C4-2B (cell line): ENCODE measurements around the gene RGS9BP.
"Not testable (repeated sequence)": the region's sequence is repeated elsewhere in the genome, so short reads cannot be mapped to it uniquely, and the experiment has no call there.

Experiments
- H3K27ac ChIP-seq: fragments of 450-650 bp; 2 replicates; pipeline ENCODE4 v1.5.1; 2017
- CTCF ChIP-seq: fragments of 450-650 bp; conservative IDR thresholded peaks from 2 replicates; pipeline ENCODE4 v1.5.1; 2017; ENCODE audit warnings: mild to moderate bottlenecking
- ZFX ChIP-seq: fragments of 450-650 bp; IDR thresholded peaks from 2 replicates; pipeline ENCODE4 v1.6.1; 2017

RGS9BP gene

GRCh38 chr19:32691291-32691951 is 15.8 kb downstream of the RGS9BP start, which contains the start of gene NUDT19:
Gene NUDT19 (plus strand): TSS chr19:32691821. CDS start chr19:32691961, 140 bp downstream.
- H3K27ac ChIP-seq, result peak within 1 kb of the TSS; percentile 98
- TF ChIP-seq ZFX (no peak), CTCF (no peak)

GRCh38 chr19:32691952-32692726 is 16.5 kb downstream of the RGS9BP start:
- no peak for TF ChIP-seq CTCF
- TF ChIP-seq ZFX, result peak; percentile 100
- H3K27ac ChIP-seq, result peak overlapping the region; percentile 98

GRCh38 chr19:32692727-32693061 is 17.0 kb downstream of the RGS9BP start:
- TF ChIP-seq ZFX, result no peak
- no peak for TF ChIP-seq CTCF
- peak overlapping the region; percentile 98 for H3K27ac ChIP-seq

GRCh38 chr19:32693151-32694108 is 17.8 kb downstream of the RGS9BP start:
- H3K27ac ChIP-seq, result peak overlapping the region; percentile 98

- H3K27ac ChIP-seq, result peak overlapping the region; percentile 98; the same call in 1 of the 2 replicates
These were observed 18.7 kb downstream of the RGS9BP start for GRCh38 chr19:32694316-32694715.

- H3K27ac ChIP-seq, result not testable (repeated sequence)
These were observed 19.2 kb downstream of the RGS9BP start for GRCh38 chr19:32694851-32695250.

- H3K27ac ChIP-seq, result not testable (repeated sequence)
These were observed 19.9 kb downstream of the RGS9BP start for GRCh38 chr19:32695506-32695905.

GRCh38 chr19:32696771-32697170 is 21.1 kb downstream of the RGS9BP start:
- not testable (repeated sequence) for H3K27ac ChIP-seq

- H3K27ac ChIP-seq, result peak overlapping the region; percentile 61
These were observed 24.5 kb downstream of the RGS9BP start for GRCh38 chr19:32700129-32700528.

GRCh38 chr19:32702010-32702409 is 26.4 kb downstream of the RGS9BP start:
- TF ChIP-seq CTCF, result no peak
- no peak for TF ChIP-seq ZFX
- H3K27ac ChIP-seq, result peak overlapping the region; percentile 61

GRCh38 chr19:32704006-32704405 is 28.4 kb downstream of the RGS9BP start:
- H3K27ac ChIP-seq, result not testable (repeated sequence)
